GM19395 (cell line): ENCODE results near the gene MBD5.

Experiments used
- ATAC-seq: cut with Tn5 transposase; IDR thresholded peaks from one replicate; pipeline ENCODE4 v1.9.1; 2021; ENCODE audit warnings: mild to moderate bottlenecking, moderate library complexity; ENCODE audit not compliant: unreplicated experiment

The MBD5 gene

GRCh38 chr2:148108385-148108784, 87.5 kb downstream of the MBD5 start:
- no peak for ATAC-seq

GRCh38 chr2:148110184-148110583, 89.3 kb downstream of the MBD5 start:
- ATAC-seq: no peak

DNA sequence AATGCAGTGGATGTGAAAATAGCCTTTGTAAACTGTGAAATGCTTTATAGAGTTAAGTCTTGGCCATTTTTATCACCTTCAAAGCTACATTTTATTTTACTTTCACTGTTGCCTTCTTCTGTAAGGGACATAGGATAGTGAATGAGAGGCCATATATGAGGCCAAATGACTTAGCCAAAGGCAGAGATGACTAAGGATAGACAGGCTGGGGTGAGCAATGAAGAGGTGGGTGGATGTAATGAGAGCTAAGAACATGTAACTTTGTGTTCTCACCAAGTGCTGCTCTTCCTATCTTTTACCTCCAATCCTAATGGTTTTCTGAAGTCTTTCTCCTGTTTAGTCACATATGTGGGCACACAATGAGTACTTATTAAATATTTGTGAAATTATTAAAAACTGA, 101.9 kb downstream of the MBD5 start:
- no peak for ATAC-seq

DNA sequence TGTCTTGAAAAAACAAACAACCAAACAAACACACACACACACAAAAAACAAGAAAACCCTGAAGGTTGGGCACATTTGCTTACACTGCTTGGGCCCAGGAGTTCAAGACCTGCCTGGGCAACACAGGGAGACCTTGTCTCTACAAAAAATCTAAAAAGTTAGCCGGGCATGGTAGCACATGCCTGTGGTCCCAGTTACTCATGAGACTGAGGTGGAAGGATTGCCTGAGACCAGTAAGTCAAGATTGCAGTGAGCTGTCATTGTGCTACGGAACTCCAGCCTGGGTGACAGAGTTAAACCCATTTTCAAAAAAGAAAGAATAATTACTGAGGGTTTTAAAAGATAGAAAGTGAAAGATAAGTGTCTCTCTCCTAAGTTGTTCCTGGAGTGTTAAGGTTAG, 103.4 kb downstream of the MBD5 start:
- ATAC-seq: no peak

- ATAC-seq: no peak
These were observed 109.7 kb downstream of the MBD5 start for GRCh38 chr2:148130581-148130980.

DNA sequence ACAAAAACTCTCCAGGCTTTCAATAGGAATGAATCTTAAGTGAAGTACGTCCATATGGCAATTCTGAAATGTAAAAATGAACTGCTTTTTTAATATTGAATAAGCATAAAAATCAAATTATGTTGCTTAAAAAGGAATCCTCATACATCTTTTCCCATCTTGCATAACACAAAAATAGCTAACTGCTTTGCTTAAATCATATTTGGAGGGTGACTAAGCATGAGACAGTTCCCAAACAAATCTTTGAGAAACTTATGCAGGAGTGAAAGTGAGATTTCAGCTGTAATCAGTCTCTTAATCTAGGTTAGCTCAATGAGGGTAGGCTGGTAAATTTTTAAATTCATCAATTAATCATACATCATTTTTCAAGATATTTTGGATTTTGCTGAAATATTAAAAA, 111.5 kb downstream of the MBD5 start:
- no peak for ATAC-seq

DNA sequence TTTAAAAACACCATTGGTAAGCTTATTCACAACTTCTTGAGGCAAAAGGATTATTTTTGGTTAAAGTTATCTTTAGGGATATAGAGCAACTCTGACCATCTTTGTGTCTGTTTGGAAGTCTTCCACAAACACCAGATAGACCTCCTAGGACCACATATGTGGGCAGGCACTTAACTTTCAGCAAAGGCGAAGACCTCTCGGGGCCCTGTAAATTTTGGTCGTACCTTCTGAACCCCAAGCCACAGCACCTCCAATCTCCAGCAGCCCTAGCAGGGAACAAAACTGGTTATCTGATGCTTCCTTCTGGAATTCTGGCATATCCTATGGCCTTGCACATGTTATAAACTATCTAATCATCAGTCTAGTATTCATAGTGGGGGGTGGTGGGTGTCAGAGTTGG, 114.8 kb downstream of the MBD5 start:
- no peak for ATAC-seq

GRCh38 chr2:148136441-148136840, 115.5 kb downstream of the MBD5 start:
- ATAC-seq: no peak

- no peak for ATAC-seq
These were observed 141.1 kb downstream of the MBD5 start for GRCh38 chr2:148161909-148162435.

DNA sequence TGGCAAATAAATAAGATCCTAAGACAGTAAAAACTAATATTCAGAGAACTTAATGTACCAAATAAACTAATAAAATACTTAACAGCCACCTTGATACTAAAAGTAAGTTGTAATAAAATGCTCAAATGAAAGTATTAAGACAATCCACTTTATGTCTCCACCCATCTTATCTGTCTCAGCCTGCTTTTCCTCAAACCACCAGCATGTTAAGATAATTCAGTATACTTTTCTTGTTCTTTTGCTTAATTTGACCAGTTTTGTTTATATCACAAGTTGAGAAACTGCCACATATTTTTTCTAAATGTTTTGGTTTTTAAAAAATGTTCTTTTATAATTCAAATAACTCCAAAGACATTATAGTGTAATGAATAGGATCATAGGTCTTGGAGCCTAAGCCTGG, 142.0 kb downstream of the MBD5 start:
- ATAC-seq: no peak

DNA sequence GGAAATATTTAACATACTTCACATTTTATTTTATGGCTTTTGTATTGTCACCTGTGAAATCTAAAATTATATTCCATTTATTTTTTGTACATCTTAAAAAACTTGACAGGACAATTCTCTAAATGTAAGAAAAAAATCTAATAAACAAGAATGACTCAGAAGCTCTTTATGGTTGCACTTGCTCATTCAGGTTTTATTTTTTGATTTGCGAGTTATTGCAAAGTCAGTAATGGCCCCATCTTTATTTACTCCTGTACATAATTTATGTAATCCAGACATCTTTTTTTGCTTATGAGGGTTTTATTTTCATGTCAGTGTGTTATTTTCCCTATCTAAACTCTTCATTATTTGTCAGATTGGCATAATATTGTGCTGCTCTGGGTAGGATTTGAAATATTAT, 145.1 kb downstream of the MBD5 start:
- ATAC-seq: no peak

DNA sequence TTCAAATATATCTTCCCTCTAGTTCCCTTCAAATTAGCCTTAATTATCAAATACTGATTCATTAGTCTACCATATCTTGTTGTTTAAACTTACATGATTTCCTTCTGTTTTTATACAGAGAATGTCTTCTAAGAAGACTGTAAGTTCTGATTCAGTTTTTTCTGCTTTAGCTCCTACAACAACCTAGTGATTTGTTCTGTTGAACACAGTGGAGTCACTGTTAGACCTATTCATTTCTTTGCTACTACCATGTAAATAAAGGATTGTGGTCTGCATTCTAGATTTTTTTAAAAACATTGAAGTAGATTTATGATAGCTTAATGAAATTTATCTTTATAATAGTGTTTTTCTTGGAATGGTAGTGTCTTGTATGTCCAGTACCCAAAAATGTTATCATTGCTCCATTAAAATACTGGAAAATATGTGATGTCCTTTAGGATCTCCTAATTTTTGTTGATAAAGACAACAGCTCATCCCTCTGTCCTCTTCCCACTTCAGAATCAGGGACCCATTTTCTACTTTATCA, 146.4 kb downstream of the MBD5 start:
- no peak for ATAC-seq

DNA sequence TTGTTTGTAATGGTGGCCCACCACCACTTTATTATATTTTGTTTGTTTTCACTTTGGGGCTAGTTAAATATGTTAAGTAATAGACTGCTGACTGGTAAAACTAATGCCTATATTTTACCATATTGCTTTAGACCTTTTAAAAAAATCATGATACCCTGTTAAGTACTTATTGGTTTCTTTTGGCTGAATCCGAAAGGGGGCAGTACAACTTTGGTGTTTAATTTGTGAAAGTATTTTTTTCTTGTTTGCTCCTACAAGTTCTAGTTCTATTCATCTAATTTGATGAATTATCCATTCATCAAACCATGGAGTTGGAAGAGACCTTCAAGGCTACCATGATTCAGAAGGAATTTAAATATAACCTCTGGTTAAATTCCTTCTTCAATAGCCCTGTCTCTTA, 147.0 kb downstream of the MBD5 start:
- no peak for ATAC-seq

- no peak for ATAC-seq
These were observed 151.4 kb downstream of the MBD5 start for GRCh38 chr2:148172131-148172753.

DNA sequence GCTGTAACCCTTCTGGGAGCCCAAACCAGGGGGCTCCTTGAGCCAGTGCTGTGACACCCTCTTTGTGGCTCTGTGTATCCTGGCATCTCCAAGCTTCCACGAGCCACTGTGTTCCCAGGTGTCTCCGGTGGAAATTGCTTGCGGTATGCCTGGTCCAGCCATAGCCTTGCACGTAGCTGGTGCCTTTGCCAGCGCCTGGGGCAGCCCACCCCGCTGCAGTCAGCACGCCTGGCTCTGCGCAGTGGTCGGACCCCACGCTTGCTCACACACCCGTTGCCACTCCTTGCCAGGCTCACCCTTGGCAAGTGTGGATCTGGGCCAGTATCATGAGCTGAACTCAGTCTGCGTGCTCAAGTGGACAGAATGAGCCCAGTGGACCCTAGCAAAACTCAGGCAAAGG, 152.3 kb downstream of the MBD5 start:
- ATAC-seq: no peak

- ATAC-seq: no peak
These were observed 156.7 kb downstream of the MBD5 start for GRCh38 chr2:148177559-148177958.

GRCh38 chr2:148179724-148180123, 158.8 kb downstream of the MBD5 start:
- no peak for ATAC-seq

- no peak for ATAC-seq
These were observed 164.1 kb downstream of the MBD5 start for GRCh38 chr2:148184976-148185375.

- no peak for ATAC-seq
These were observed 174.0 kb downstream of the MBD5 start for GRCh38 chr2:148194882-148195281.

GRCh38 chr2:148201075-148202004, 180.4 kb downstream of the MBD5 start:
- ATAC-seq: no peak

DNA sequence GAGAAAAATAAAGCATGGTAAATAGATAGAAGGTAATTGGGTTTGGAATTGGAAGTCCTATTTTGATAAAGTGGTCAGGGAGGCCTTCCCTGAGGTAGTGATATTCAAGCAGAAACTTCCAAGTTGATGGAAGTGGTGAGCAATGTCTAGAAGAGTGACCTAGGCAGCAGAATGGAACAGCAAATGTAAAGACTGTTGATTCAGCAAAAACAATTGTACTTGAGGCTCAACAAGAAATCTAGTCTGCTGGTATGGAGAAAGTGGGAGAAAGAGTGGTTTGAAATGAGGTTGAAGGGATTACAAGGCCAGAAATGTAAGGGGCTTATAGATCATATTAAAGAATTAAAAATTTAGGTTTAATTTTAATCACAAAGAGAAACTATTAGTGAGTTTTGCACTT, 181.3 kb downstream of the MBD5 start:
- ATAC-seq: no peak

GRCh38 chr2:148207111-148207510, 186.2 kb downstream of the MBD5 start:
- no peak for ATAC-seq
